Spinal cord (tissue), 10 donors: ENCODE data around the gene HNRNPM. TPM values are rescaled to one million over a fixed set of nuclear protein-coding genes. Genes with fewer than 3 reads are reported as not detected.

Source experiments
- DNase-seq, 6 donors: peaks; one replicate each; pipeline versions ENCODE4 v3.0.0 to v3.0.0-alpha.2; 2013 to 2015; ENCODE audit warnings: low spot score in 6 of 6, low read depth in 4 of 6
- H3K27ac ChIP-seq: one replicate; pipeline ENCODE4 v1.5.1; 2013; ENCODE audit warnings: low read depth, low read length, control low read depth
- H3K27me3 ChIP-seq: one replicate; pipeline ENCODE4 v1.6.1; 2013; ENCODE audit warnings: low read length; ENCODE audit not compliant: control insufficient read depth, insufficient read depth
- H3K36me3 ChIP-seq: one replicate; pipeline ENCODE4 v1.6.1; 2013; ENCODE audit warnings: low read length; ENCODE audit not compliant: control insufficient read depth, insufficient read depth
- H3K4me1 ChIP-seq: one replicate; pipeline ENCODE4 v1.6.1; 2013; ENCODE audit warnings: low read length; ENCODE audit not compliant: control insufficient read depth, insufficient read depth
- H3K4me3 ChIP-seq: one replicate; pipeline ENCODE4 v1.5.1; 2013; ENCODE audit warnings: low read depth, low read length, control low read depth
- H3K9me3 ChIP-seq: one replicate; pipeline ENCODE4 v1.6.1; 2013; ENCODE audit warnings: low read length; ENCODE audit not compliant: control insufficient read depth, insufficient read depth
- WGBS: methylation state at CpG from one replicate; pipeline ENCODE4 v1.1.5; 2013; ENCODE audit warnings: missing lambda C conversion rate; ENCODE audit not compliant: insufficient coverage; 5-methylcytosine and 5-hydroxymethylcytosine counted together
- polyA plus RNA-seq, 2 donors: library from polyadenylated mRNA; unstranded; fragments of 120-200 nt; gene quantifications; one replicate each; pipeline ENCODE4 v1.2.1, GENCODE V29; 2013; ENCODE audit not compliant: insufficient read length in 2 of 2
- total RNA-seq, 2 donors: library from RNA; depleted of rRNA in 1 of 2; stranded (reverse); fragments of 120-200 nt in 1 of 2; fragments of >200 nt in 1 of 2; gene quantifications; one replicate each; pipeline versions ENCODE4 v1.2.3 to v1.2.4, GENCODE V29; 2013 to 2014
- donor health status: healthy.

HNRNPM gene
- total and polyA plus RNA-seq, 4 donors = 54.8 to 258 (median 150) TPM

GRCh38 chr19:8526345-8527091, 81.7 kb downstream of the HNRNPM start:
- H3K4me3 ChIP-seq = peak overlapping the region; percentile 61
- H3K4me1 ChIP-seq = peaks cover 20% of the 10 kb centered on the region
- H3K36me3 ChIP-seq = peaks cover 8% of the 10 kb centered on the region
- H3K9me3 ChIP-seq = no peaks in the 10 kb centered on the region
- no peaks in the 10 kb centered on the region for H3K27me3 ChIP-seq
- peak overlapping the region; percentile 95 for H3K27ac ChIP-seq
- WGBS = 4% methylated on average over 48 of the region's 57 CpGs
- DNase-seq = peak; percentile 83 to 99 (median 91)

DNA sequence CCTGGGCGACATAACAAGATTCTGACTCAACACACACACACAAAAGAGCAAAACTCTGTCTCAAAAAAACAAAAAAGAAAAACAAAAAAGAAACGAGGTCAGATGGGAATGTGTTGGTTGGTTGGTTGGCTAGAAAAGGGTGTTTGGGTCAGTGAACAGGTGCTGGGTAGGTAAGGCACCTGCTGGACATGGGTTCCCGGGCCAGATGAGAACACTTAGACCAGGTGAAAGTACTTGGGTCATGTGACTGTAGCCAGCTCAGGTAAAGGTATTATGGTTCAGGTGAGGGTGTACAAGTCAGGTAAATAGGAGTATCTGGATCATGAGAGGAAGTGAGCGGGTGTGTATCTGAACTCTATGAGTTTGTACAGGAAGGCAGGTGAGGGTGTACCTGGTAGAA, 83.7 kb downstream of the HNRNPM start:
- peaks cover 20% of the 10 kb centered on the region for H3K4me1 ChIP-seq
- H3K4me3 ChIP-seq = no peak overlapping the region
- no peaks in the 10 kb centered on the region for H3K27me3 ChIP-seq
- no peak overlapping the region for H3K27ac ChIP-seq
- DNase-seq = no peak
- 63% methylated on average over 3 of the region's 4 CpGs for WGBS
- no peaks in the 10 kb centered on the region for H3K9me3 ChIP-seq
- H3K36me3 ChIP-seq = peaks cover 8% of the 10 kb centered on the region

DNA sequence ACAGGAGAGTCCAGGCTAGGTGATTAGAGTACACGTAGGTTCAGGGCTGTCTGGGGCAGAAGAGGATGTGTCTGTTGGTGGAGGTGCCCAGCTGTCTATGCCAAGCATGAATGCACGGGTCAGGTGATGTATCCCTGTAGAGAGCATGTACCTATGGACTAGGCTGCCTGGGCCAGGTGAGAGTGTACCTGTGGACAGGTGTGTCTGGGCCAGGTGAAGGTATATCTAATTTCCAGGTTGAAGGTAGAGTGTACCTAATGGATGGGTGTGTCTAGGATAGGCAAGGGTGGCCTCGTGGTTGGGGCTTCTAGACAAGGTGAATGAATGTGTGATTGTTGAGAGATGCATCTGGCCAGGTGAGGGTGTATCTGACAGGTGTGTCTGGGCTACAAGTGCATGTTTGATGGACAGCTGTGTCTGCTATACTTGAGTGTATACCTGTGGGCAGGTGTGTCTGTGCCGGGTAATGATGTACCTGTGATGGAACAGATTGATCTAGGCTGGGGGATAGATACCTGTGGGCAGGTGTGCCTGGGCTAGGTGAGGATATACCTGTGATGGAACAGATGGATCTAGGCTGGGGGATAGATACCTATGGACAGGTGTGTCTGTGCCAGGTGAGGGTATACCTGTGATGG, 84.7 kb downstream of the HNRNPM start:
- Histone ChIP-seq H3K9me3 (no peaks in the 10 kb centered on the region), H3K4me1 (peaks cover 20% of the 10 kb centered on the region), H3K4me3 (no peak overlapping the region), H3K27me3 (no peaks in the 10 kb centered on the region), H3K36me3 (peaks cover 8% of the 10 kb centered on the region), H3K27ac (no peak overlapping the region)
- 95% methylated on average over 4 of the region's 4 CpGs for WGBS
- no peak for DNase-seq

DNA sequence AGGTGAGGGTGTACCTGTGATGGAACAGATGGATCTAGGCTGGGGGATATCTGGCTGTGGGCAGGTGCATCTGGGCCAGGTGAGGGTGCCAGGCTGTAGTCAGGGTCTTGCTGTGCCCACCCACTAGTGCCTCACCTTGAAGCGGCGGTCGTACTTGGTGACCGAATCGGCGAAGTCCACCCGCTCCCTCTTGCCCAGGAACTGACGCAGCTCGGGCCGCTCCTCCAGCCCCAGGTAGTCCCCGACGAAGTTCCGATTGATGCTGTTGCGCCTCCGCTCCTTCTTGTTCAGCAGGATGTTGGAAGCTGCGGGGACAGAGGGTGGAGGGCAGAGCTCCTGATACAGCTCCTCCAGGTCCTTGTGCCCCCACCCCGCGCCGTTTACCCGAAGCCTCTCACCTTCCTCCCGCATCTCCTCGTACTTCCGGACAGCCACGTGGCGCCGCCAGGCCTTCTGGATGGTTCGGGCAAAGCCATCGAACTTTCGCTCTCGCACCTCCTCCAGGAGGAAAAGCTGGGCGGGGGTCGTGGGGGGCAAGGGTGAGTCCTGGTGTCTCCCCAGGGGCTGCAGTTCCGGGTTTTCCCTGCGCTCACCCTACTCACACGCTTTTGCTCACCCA, 85.4 kb downstream of the HNRNPM start:
- H3K36me3 ChIP-seq = peaks cover 8% of the 10 kb centered on the region
- 90% methylated on average over 31 of the region's 35 CpGs for WGBS

DNA sequence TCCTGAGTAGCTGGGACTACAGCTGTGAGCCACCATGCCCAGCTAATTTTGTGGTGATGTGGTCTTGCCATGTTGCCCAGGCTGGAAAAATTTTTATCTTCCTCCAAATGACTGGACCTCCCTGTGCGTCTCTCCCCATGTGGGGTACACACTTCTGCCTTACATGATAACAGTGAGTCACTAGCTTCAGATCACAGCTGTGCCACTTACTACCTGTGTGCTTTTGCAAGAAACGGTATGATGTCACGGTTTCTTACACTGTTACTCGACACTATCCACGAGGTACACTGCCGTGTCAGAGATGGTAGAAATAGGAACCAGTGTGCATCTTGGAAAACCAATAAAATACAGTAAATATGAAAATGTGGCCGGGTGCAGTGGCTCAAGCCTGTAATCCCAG, 86.7 kb downstream of the HNRNPM start:
- Histone ChIP-seq H3K4me1 (peaks cover 9% of the 10 kb centered on the region), H3K4me3 (no peak overlapping the region), H3K27ac (no peak overlapping the region), H3K36me3 (peaks cover 8% of the 10 kb centered on the region), H3K9me3 (no peaks in the 10 kb centered on the region), H3K27me3 (no peaks in the 10 kb centered on the region)
- 90% methylated on average over 2 of the region's 7 CpGs for WGBS
- DNase-seq = no peak

More for the DNA sequence above, 85.4 kb downstream of the HNRNPM start:
- Histone ChIP-seq H3K4me3 (no peak overlapping the region), H3K9me3 (no peaks in the 10 kb centered on the region), H3K4me1 (peaks cover 15% of the 10 kb centered on the region), H3K27ac (no peak overlapping the region), H3K27me3 (no peaks in the 10 kb centered on the region)
- DNase-seq = no peak

DNA sequence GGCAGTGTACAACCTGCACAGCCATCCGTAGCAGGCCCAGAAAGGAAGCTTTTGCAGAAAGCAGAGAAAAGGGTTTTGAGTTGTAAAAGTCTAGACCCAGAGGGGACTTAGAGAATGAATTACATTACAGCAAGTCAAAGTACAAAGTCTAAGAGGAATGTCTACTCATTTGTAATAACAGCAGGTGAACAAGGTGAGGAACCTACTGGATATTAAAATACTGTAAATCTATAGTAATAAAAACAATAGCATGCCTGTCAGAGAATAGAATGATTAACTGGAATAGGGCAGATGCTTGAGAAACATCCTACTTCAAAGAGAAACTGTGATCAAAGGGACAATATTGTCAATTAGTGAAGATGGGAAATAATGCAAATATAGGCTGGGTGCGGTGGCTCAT, 87.5 kb downstream of the HNRNPM start:
- H3K27ac ChIP-seq = no peak overlapping the region
- DNase-seq = no peak
- 67% methylated on average over 1 of the region's 2 CpGs for WGBS
- peaks cover 2% of the 10 kb centered on the region for H3K4me1 ChIP-seq
- peaks cover 8% of the 10 kb centered on the region for H3K36me3 ChIP-seq
- H3K27me3 ChIP-seq = no peaks in the 10 kb centered on the region
- no peaks in the 10 kb centered on the region for H3K9me3 ChIP-seq
- H3K4me3 ChIP-seq = no peak overlapping the region

GRCh38 chr19:8536282-8536681, 91.5 kb downstream of the HNRNPM start:
- no peak for DNase-seq
- WGBS = 80% methylated on average over 21 of the region's 22 CpGs
- Histone ChIP-seq H3K27ac (no peak overlapping the region), H3K36me3 (peaks cover 2% of the 10 kb centered on the region), H3K4me1 (no peaks in the 10 kb centered on the region), H3K27me3 (no peaks in the 10 kb centered on the region), H3K4me3 (no peak overlapping the region), H3K9me3 (no peaks in the 10 kb centered on the region)

DNA sequence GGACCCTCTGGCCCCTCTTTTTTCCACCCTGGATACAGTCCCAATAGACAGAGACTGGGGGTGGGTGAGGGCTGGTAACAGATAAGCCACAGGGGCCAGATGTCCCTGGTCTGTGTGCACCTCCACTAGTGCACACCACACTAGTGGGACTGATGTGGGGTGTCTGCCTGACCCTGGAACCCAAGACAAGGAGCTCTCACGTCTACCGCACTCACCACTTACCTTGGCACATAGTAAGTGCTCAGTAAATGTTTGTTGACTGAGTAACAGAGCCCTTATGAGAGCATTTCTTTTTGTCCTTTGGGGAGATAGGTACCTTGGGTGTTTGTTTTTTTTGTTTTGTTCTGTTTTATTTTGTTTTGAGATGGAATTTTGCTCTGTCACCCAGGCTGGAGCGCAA, 92.3 kb downstream of the HNRNPM start:
- Histone ChIP-seq H3K4me1 (no peaks in the 10 kb centered on the region), H3K36me3 (peaks cover 2% of the 10 kb centered on the region), H3K27me3 (no peaks in the 10 kb centered on the region), H3K4me3 (no peak overlapping the region), H3K27ac (no peak overlapping the region), H3K9me3 (no peaks in the 10 kb centered on the region)
- no peak for DNase-seq
- WGBS = no CpG with 5 or more reads among the region's 3 CpGs
